NCI-H2081 treated with DMSO at 0.1 percent for 48 hours (cell line): ENCODE results near the gene OR2T29.
"Not testable (repeated sequence)": the region's sequence is repeated elsewhere in the genome, so short reads cannot be mapped to it uniquely, and the experiment has no call there.

Experiments
- DNase-seq: peaks from one replicate; lab custom pipeline; 2025; lab: John Stamatoyannopoulos, UW

Gene OR2T29

DNA sequence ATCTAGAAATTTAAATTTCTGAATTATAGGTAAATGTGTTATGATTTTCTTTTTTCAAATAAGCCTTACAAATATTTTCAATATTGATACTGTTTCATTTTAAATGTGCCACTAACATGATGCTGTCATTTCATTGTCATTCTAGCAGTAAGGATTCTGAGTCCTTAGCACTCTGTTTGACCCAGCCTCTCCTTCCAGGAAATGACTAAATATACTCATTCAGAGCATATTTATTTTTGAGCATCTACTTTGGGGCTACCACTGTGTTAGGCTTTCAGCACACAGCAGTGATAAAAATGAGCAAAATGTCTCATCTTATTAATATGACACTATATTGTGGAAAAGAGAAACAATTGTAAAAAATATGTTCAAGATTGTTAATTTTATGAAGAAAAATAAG, 52.4 kb downstream of the OR2T29 start:
- not testable (repeated sequence) for DNase-seq

DNA sequence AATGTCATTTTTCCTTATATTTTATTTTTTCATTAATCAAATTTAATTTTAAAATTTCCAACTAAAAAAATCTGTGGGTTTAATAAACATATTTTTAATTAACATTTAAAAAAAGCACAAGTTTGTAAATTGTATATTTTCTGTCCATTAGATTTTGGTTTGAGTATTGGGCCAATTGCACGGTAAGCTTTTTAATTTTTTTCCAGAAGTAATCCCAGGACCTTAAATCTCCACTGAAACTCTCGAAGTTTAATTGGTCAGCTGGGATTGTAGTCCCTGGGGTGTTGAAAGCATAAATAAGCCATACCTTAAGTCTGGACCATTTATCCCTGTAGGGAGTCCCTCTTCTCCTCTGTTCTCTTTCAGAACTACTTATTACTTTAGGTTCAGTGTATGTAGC, 54.8 kb downstream of the OR2T29 start, which contains the start of gene OR2G6:
TSS of gene OR2G6 (plus strand) at position 301 of the 400 bp plus-strand sequence. CDS start 13,574 bp downstream, outside the sequence.
- DNase-seq = not testable (repeated sequence)
